DND-41 (cell line): ENCODE results near the gene TMEM198.

Experiments used
- ATAC-seq: fragments of 200-7000 bp; cut with Tn5 transposase; 3 replicates; pipeline ENCODE4 v1.9.1; 2021; ENCODE audit warnings: low read depth; ENCODE audit not compliant: insufficient read depth
- DNase-seq: peaks from one replicate; pipeline ENCODE4 v3.0.0-alpha.2; 2020
- H2AFZ ChIP-seq: 2 replicates; pipeline ENCODE4 v1.6.0; 2012; ENCODE audit warnings: low read depth, low read length
- H3K27ac ChIP-seq: 2 replicates; pipeline ENCODE4 v1.5.1; 2012; ENCODE audit warnings: low read length, inconsistent platforms
- H3K27me3 ChIP-seq: fragments of 200-600 bp; sonication (generic); 2 replicates; pipeline ENCODE4 v1.6.0; 2012; ENCODE audit warnings: low read length, mild to moderate bottlenecking, inconsistent platforms; ENCODE audit not compliant: insufficient read depth, poor library complexity
- H3K36me3 ChIP-seq: 2 replicates; pipeline ENCODE4 v1.5.1; 2012; ENCODE audit warnings: low read length, inconsistent platforms; ENCODE audit not compliant: insufficient read depth
- H3K4me1 ChIP-seq: 2 replicates; pipeline ENCODE4 v1.5.1; 2012; ENCODE audit warnings: mild to moderate bottlenecking, low read length; ENCODE audit not compliant: insufficient read depth
- H3K4me2 ChIP-seq: 2 replicates; pipeline ENCODE4 v1.6.0; 2012; ENCODE audit warnings: mild to moderate bottlenecking, moderate library complexity, low read length, inconsistent platforms; ENCODE audit not compliant: insufficient read depth
- H3K4me3 ChIP-seq, 2 experiments: fragments of 200-600 bp in 1 of 2; shearing (Covaris generic) in 1 of 2; 2 replicates each; pipeline ENCODE4 v1.5.1; 2012 to 2016; ENCODE audit warnings: inconsistent platforms in 2 of 2, low read length in 2 of 2, mild to moderate bottlenecking in 2 of 2, low read depth in 1 of 2, moderate library complexity in 1 of 2
- H3K79me2 ChIP-seq: 2 replicates; pipeline ENCODE4 v1.6.0; 2012; ENCODE audit warnings: low read length, inconsistent platforms; ENCODE audit not compliant: insufficient read depth
- H3K9ac ChIP-seq: 2 replicates; pipeline ENCODE4 v1.6.0; 2012; ENCODE audit warnings: low read depth, mild to moderate bottlenecking, inconsistent platforms, low read length, moderate library complexity
- H3K9me3 ChIP-seq: 2 replicates; pipeline ENCODE4 v1.5.1; 2012; ENCODE audit warnings: low read length, moderate library complexity, mild to moderate bottlenecking, inconsistent platforms; ENCODE audit not compliant: insufficient read depth, severe bottlenecking
- H4K20me1 ChIP-seq: 2 replicates; pipeline ENCODE4 v1.6.0; 2012; ENCODE audit warnings: low read length; ENCODE audit not compliant: insufficient read depth
- EZH2 ChIP-seq: IDR thresholded peaks from 3 replicates; pipeline ENCODE4 v1.6.1; 2012; ENCODE audit warnings: borderline replicate concordance, low read depth, mild to moderate bottlenecking, moderate library complexity, low read length, inconsistent platforms; ENCODE audit not compliant: severe bottlenecking
- TF ChIP-seq, protein P1 (sequence below): IDR thresholded peaks from 2 replicates; pipeline ENCODE4 v1.5.1; 2012; ENCODE audit warnings: borderline replicate concordance, low read length, moderate library complexity, mild to moderate bottlenecking; ENCODE audit not compliant: poor library complexity, severe bottlenecking; ENCODE audit errors: extremely low read depth

The TMEM198 gene

DNA sequence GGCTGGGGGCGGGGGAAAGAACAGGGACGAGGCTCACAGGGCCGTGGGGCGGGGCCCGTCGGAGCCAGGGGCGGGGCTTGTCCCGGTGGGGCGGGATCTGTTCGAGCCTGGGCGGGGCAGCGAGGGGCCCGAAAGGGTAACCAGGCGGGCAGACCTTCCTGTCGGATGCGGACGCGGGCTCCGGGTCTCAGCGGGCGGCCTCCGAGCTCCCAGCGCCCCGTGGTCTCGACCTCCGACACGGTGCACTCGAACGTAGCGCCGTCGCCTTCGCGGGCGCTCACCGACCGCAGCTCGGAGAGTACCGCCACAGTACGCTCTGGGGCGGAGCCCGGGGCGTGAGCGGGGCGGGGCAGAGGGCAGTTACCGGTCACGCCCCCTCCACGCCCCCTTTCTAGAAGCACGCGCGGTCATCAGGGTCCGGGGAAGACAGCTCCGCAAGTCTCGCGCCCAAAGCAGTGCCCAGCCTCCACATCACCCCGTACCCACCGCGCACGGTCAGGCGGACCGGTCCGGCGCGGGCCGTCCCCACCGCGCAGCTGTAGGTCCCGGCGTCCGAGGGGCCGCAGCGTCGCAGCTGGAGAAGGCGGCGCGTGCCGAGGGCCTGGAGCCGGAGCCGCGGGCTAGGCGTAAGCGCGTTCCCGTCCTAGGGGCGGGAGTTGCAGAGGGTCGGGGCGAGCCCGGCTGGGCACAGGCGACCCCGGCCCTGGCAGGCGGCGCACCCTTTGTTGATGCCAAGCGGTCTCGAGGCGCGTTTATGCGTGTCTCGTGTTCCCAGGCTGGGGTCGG, 8.7 kb downstream of the TMEM198 start:
- Histone ChIP-seq H4K20me1 (no peaks in the 10 kb centered on the region), H3K79me2 (no peaks in the 10 kb centered on the region), H3K9ac (no peak overlapping the region), H3K9me3 (no peaks in the 10 kb centered on the region), H3K4me1 (no peaks in the 10 kb centered on the region), H3K36me3 (no peaks in the 10 kb centered on the region), H3K27ac (no peak overlapping the region), H3K4me2 (no peak overlapping the region), H3K27me3 (no peaks in the 10 kb centered on the region), H3K4me3 (no peak overlapping the region), H2AFZ (no peak overlapping the region)
- no peak for TF ChIP-seq EZH2
- TF ChIP-seq, protein P1, sequence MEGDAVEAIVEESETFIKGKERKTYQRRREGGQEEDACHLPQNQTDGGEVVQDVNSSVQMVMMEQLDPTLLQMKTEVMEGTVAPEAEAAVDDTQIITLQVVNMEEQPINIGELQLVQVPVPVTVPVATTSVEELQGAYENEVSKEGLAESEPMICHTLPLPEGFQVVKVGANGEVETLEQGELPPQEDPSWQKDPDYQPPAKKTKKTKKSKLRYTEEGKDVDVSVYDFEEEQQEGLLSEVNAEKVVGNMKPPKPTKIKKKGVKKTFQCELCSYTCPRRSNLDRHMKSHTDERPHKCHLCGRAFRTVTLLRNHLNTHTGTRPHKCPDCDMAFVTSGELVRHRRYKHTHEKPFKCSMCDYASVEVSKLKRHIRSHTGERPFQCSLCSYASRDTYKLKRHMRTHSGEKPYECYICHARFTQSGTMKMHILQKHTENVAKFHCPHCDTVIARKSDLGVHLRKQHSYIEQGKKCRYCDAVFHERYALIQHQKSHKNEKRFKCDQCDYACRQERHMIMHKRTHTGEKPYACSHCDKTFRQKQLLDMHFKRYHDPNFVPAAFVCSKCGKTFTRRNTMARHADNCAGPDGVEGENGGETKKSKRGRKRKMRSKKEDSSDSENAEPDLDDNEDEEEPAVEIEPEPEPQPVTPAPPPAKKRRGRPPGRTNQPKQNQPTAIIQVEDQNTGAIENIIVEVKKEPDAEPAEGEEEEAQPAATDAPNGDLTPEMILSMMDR, result no peak
- DNase-seq (no peak), ATAC-seq (no peak)

DNA sequence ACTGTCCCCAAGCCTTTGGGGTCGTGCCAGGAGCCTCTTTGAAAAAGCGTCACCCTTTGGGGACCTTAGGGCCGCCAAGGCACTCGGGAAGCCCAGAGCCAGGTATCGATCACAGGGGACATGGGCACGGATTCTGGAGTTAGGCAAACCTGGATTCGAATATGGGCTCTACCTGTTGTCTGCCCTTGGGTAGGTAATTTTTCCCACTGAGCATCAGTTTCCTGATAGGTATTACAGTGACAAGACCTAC, 9.3 kb downstream of the TMEM198 start:
- Histone ChIP-seq H3K4me1 (no peaks in the 10 kb centered on the region), H2AFZ (no peak overlapping the region), H3K27me3 (no peaks in the 10 kb centered on the region), H3K79me2 (no peaks in the 10 kb centered on the region), H3K9ac (no peak overlapping the region), H3K36me3 (no peaks in the 10 kb centered on the region), H3K4me2 (no peak overlapping the region), H3K27ac (no peak overlapping the region), H4K20me1 (no peaks in the 10 kb centered on the region), H3K4me3 (no peak overlapping the region), H3K9me3 (no peaks in the 10 kb centered on the region)
- no peak for DNase-seq
- TF ChIP-seq, protein P1, result no peak
- TF ChIP-seq EZH2, result no peak
- no peak for ATAC-seq

DNA sequence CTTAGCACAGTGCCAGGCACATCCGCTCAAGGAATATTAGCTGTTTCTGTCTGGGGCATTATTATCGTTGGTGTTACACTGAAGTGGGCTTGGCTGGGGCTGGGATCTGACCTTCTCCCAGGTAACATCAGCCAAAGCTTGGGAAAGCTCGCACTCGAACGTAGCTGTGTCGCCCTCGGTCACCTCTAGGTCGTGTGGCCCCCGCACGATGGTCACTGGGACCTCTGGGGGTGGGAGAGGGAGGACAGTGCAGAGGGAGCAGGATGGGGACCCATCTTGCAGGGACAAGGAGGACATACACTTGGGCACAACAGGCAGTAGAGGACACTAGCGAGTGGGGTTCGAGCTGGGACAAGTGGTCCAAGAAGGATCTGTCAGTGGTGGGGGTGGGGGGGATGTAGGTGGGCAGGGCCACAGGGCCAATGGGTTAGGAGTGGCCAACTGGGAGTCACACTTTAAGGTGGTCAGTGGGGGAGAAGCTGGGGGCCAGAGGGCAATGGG, 9.7 kb downstream of the TMEM198 start:
- H4K20me1 ChIP-seq, result no peaks in the 10 kb centered on the region
- H3K27ac ChIP-seq, result no peak overlapping the region
- no peak for ATAC-seq
- H2AFZ ChIP-seq, result no peak overlapping the region
- TF ChIP-seq EZH2, result no peak
- TF ChIP-seq, protein P1, result no peak
- no peaks in the 10 kb centered on the region for H3K79me2 ChIP-seq
- H3K4me3 ChIP-seq, result no peak overlapping the region
- H3K9me3 ChIP-seq, result no peaks in the 10 kb centered on the region
- no peak overlapping the region for H3K4me2 ChIP-seq
- no peak for DNase-seq
- no peaks in the 10 kb centered on the region for H3K36me3 ChIP-seq
- H3K9ac ChIP-seq, result no peak overlapping the region
- H3K4me1 ChIP-seq, result no peaks in the 10 kb centered on the region
- no peaks in the 10 kb centered on the region for H3K27me3 ChIP-seq
